Measurements from ENCODE around the gene HIBCH. TPM values are rescaled to one million over a fixed set of nuclear protein-coding genes. Genes with fewer than 3 reads are reported as not detected.

Gene HIBCH
- total RNA-seq, 1 experiment from 2014 or later: 24.7 TPM

DNA sequence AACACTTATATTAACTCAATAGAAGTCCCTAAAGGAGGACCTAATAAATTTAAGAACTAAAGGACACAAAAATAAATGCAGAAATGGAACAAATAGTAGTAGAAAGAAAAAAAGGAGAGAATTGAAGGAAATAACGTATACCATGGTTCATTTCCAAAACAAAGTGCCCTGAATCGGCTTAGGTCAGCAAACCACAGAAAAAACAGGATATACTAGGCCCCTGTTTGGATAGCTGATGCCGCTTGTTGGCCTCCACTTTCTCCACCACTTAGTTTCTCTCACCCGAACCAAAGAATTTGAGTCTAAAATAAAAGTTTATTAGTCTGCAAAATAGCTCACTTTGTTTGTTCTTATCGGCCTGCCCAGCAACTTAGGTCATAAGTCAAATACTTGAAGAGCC, 100.4 kb downstream of the HIBCH start:
- no peak for TF ChIP-seq ZNF274 (IDR thresholded peaks at IDR 0.05; ENCODE audit: low read depth, low read length)
- TF ChIP-seq EZH2 (IDR thresholded peaks at IDR 0.05): no peak
- TF ChIP-seq, protein P1, sequence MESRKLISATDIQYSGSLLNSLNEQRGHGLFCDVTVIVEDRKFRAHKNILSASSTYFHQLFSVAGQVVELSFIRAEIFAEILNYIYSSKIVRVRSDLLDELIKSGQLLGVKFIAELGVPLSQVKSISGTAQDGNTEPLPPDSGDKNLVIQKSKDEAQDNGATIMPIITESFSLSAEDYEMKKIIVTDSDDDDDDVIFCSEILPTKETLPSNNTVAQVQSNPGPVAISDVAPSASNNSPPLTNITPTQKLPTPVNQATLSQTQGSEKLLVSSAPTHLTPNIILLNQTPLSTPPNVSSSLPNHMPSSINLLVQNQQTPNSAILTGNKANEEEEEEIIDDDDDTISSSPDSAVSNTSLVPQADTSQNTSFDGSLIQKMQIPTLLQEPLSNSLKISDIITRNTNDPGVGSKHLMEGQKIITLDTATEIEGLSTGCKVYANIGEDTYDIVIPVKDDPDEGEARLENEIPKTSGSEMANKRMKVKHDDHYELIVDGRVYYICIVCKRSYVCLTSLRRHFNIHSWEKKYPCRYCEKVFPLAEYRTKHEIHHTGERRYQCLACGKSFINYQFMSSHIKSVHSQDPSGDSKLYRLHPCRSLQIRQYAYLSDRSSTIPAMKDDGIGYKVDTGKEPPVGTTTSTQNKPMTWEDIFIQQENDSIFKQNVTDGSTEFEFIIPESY (IDR thresholded peaks at IDR 0.05; ENCODE audit: extremely low read depth, insufficient replicate concordance, low read length): no peak
- TF ChIP-seq SP1 (IDR thresholded peaks at IDR 0.05; ENCODE audit: low read depth): no peak
- no peak for TF ChIP-seq JUND (IDR thresholded peaks at IDR 0.05)
- no peak for TF ChIP-seq RAD21 (IDR thresholded peaks at IDR 0.05; ENCODE audit: low read depth)
- no peak for TF ChIP-seq FOSL1 (IDR thresholded peaks at IDR 0.05; ENCODE audit: low read depth)
- TF ChIP-seq POLR2A (IDR thresholded peaks at IDR 0.05; ENCODE audit: borderline replicate concordance, extremely low read depth, insufficient read depth, insufficient read length): no peak
- TF ChIP-seq, protein P2, sequence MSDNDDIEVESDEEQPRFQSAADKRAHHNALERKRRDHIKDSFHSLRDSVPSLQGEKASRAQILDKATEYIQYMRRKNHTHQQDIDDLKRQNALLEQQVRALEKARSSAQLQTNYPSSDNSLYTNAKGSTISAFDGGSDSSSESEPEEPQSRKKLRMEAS (IDR thresholded peaks at IDR 0.05): no peak
- TF ChIP-seq ELF1 (IDR thresholded peaks at IDR 0.05; ENCODE audit: borderline replicate concordance, low read depth): no peak
- no peak for TF ChIP-seq POLR2AphosphoS5 (IDR thresholded peaks at IDR 0.05; ENCODE audit: low read depth, low read length)
- TF ChIP-seq, protein P3, sequence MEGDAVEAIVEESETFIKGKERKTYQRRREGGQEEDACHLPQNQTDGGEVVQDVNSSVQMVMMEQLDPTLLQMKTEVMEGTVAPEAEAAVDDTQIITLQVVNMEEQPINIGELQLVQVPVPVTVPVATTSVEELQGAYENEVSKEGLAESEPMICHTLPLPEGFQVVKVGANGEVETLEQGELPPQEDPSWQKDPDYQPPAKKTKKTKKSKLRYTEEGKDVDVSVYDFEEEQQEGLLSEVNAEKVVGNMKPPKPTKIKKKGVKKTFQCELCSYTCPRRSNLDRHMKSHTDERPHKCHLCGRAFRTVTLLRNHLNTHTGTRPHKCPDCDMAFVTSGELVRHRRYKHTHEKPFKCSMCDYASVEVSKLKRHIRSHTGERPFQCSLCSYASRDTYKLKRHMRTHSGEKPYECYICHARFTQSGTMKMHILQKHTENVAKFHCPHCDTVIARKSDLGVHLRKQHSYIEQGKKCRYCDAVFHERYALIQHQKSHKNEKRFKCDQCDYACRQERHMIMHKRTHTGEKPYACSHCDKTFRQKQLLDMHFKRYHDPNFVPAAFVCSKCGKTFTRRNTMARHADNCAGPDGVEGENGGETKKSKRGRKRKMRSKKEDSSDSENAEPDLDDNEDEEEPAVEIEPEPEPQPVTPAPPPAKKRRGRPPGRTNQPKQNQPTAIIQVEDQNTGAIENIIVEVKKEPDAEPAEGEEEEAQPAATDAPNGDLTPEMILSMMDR (IDR thresholded peaks at IDR 0.05 in 2 of 3, conservative IDR thresholded peaks at IDR 0.05 in 1 of 3; ENCODE audit: borderline replicate concordance in 1 of 3, insufficient read depth in 1 of 3, low read depth in 2 of 3, low read length in 2 of 3): no peak
- TF ChIP-seq EGR1 (IDR thresholded peaks at IDR 0.05; ENCODE audit: low read depth): no peak
- no peak for TF ChIP-seq CBX3 (IDR thresholded peaks at IDR 0.05; ENCODE audit: low read depth)
- TF ChIP-seq YY1 (IDR thresholded peaks at IDR 0.05; ENCODE audit: extremely low read depth, insufficient replicate concordance, low read depth, low read length): no peak
- no peak for TF ChIP-seq TCF7L2 (IDR thresholded peaks at IDR 0.05; ENCODE audit: borderline replicate concordance, extremely low read depth, insufficient read depth, insufficient read length)
- TF ChIP-seq CEBPB (IDR thresholded peaks at IDR 0.05; ENCODE audit: low read depth): no peak
- ATAC-seq: no peak
- no peak overlapping the region for H3K4me2 ChIP-seq (ENCODE audit: low read length)
- H4K20me1 ChIP-seq (ENCODE audit: insufficient read depth): no peaks in the 10 kb centered on the region
- H3K4me1 ChIP-seq (ENCODE audit: control insufficient read depth in 1 of 2, insufficient read depth in 2 of 2, low read length in 2 of 2): peaks cover 8 to 11% of the 10 kb centered on the region in 2 experiments; a peak in 2 of 4 replicates
- DNase-seq (ENCODE audit: low read depth, low spot score): no peak
- ChIA-PET CTCF (no interaction called here), POLR2A (no interaction called here), RAD21 (ENCODE audit: low non-redundant PET in 1 of 2, low total read pairs in 2 of 2, uncharacterized antibody in 2 of 2, unreplicated experiment in 2 of 2) (no interaction called here)
- H3K9me3 ChIP-seq (ENCODE audit: control insufficient read depth in 1 of 2, insufficient read depth in 1 of 2, low read depth in 1 of 2, low read length in 2 of 2): no peaks in the 10 kb centered on the region
- no peak overlapping the region for H3K27ac ChIP-seq (ENCODE audit: low read depth, low read length)
- H3K4me3 ChIP-seq (replicated peaks in 1 of 2; ENCODE audit: low read depth in 1 of 2, low read length in 2 of 2): no peak overlapping the region
- H3K9ac ChIP-seq (ENCODE audit: low read length): no peak overlapping the region
- no peak overlapping the region for H2AFZ ChIP-seq (ENCODE audit: low read depth, low read length, poor library complexity, severe bottlenecking)
- intact Hi-C loops (cut with micrococcal nuclease): no loop called here
- no peaks in the 10 kb centered on the region for H3K27me3 ChIP-seq (ENCODE audit: insufficient read depth, low read length)
- BruUV-seq (replicated peaks): no TSS peak
- no peaks in the 10 kb centered on the region for H3K9me2 ChIP-seq (ENCODE audit: insufficient read depth)
- no peaks in the 10 kb centered on the region for H3K36me3 ChIP-seq (ENCODE audit: control insufficient read depth in 1 of 2, insufficient read depth in 2 of 2, low read length in 2 of 2)
- no peaks in the 10 kb centered on the region for H3K79me2 ChIP-seq (ENCODE audit: insufficient read depth, low read length)

All from HCT116 (cell line).